Airway epithelial cell (primary cell): ENCODE data around the gene FOXD1. TPM values are rescaled to one million over a fixed set of nuclear protein-coding genes. Genes with fewer than 3 reads are reported as not detected.

Experiments
- total RNA-seq: library from RNA; depleted of rRNA; stranded (reverse); fragments of >200 nt; gene quantifications from 2 replicates; pipeline ENCODE4 v1.2.3, GENCODE V29; 2015

The FOXD1 gene
- 2.0 and 3.0 TPM in 2 replicates for total RNA-seq

DNA sequence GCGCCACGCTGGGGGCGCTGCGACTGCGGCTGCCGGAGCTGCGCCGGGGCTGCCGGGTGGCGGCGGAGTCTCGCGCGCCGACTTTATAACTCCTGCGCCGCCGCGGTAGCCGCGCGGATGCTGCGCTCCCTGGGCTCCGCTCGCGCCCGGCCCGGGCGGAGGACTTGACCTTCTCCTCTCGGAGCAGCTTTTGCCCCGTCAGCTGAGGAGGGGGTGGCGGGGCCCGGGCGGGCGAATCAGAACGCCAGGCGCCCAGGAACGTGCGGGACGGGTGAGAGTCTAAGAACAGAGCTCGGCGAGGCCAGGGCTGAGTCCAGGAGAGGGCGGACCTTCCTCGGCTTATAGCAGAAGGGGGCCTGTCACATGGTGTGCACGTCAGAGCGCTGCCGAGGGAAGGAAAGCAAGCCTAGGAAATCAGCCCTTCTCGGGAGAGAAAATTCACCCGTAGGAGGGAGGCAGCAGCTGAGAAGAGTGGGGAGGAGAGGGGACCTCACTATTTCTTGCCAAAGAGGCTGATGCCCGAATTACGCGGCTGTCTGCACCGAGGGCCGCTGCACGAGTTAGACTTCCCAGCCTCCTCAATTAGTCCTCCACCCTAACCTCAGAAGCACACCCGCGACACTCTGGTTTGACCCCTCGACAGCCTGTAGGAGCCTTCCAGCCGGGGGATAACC is at the start of gene FOXD1:
TSS of gene FOXD1 (minus strand) at position 315 of the 674 bp plus-strand sequence. CDS start 415 bp downstream, outside the sequence.

Other genes starting within 250 kb of the FOXD1 start
- gene BTF3, start 49.7 kb upstream of the FOXD1 start, total RNA-seq, result 667 and 682 TPM in 2 replicates
- gene ANKRA2, start 116.9 kb upstream of the FOXD1 start, total RNA-seq, result 9.7 and 15.9 TPM in 2 replicates
- gene UTP15, start 117.0 kb upstream of the FOXD1 start, total RNA-seq, result 13.2 and 13.8 TPM in 2 replicates
- 15.7 and 19.5 TPM in 2 replicates for gene ARHGEF28, start 177.4 kb upstream of the FOXD1 start, total RNA-seq